ENCODE measurements around the gene TBC1D1.

DNA sequence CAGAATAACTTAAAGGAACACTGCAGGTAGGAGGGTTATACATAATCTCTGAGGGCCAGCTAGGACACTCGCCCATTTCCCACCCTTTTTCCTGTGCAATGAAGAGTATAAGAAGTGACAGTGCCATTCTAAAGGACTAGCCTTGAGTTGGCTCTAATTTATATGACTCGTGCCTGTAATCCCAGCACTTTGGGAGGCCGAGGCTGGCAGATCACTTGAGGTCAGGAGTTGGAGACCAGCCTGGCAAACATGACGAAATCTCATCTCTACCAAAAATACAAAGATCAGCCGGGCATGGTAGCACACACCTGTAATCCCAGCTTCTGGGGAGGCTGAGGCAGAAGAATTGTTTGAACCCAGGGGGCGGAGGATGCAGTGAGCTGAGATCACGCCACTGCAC, 4.4 kb downstream of the TBC1D1 start:
- TF ChIP-seq, protein P1, sequence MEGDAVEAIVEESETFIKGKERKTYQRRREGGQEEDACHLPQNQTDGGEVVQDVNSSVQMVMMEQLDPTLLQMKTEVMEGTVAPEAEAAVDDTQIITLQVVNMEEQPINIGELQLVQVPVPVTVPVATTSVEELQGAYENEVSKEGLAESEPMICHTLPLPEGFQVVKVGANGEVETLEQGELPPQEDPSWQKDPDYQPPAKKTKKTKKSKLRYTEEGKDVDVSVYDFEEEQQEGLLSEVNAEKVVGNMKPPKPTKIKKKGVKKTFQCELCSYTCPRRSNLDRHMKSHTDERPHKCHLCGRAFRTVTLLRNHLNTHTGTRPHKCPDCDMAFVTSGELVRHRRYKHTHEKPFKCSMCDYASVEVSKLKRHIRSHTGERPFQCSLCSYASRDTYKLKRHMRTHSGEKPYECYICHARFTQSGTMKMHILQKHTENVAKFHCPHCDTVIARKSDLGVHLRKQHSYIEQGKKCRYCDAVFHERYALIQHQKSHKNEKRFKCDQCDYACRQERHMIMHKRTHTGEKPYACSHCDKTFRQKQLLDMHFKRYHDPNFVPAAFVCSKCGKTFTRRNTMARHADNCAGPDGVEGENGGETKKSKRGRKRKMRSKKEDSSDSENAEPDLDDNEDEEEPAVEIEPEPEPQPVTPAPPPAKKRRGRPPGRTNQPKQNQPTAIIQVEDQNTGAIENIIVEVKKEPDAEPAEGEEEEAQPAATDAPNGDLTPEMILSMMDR (conservative IDR thresholded peaks at IDR 0.05; ENCODE audit: low read depth, low read length): no peak
- TF ChIP-seq EZH2 (IDR thresholded peaks at IDR 0.05; ENCODE audit: low read length, unreplicated experiment): no peak
- no peak for TF ChIP-seq EZH2phosphoT487 (IDR thresholded peaks at IDR 0.05; ENCODE audit: borderline replicate concordance, low read length)

Data from PC-3 (cell line).